Measurements from ENCODE around the gene PIGK. TPM values are rescaled to one million over a fixed set of nuclear protein-coding genes. Genes with fewer than 3 reads are reported as not detected.

Gene PIGK
- total and polyA plus RNA-seq, 2 of the 4 experiments (the other 2 are of a cell fraction) = 15.6 to 21.2 TPM

DNA sequence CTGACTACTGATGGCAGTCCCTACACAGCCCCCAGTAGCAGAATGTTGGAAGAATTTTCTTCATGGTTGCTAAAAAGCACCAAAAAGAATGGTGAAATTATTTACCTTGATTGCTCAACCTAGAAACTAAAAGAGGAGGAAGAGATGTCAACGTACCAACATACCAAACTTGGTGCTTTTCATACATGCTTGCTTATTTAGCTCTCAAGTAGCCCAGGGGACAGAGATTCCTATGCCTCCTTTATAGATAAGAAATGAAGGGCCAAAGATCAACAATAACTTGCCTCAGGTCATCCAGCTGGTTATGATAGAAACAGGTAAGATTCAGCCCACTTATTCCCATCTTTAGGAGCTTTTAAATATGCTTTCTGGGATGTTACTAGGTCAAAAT is 170.6 kb downstream of the PIGK start:
- intact Hi-C loops (cut with micrococcal nuclease) (no loop called here), dilution Hi-C loops (cut with HindIII; ENCODE audit: low sequenced_read_pairs, unreplicated experiment) (no loop called here), in situ Hi-C loops (cut with MboI; ENCODE audit: low sequenced_read_pairs) (no loop called here)
- no peak overlapping the region for H2BK15ac ChIP-seq (ENCODE audit: low read depth, low read length)
- no peak overlapping the region for H4K91ac ChIP-seq (ENCODE audit: insufficient read depth, low read depth, low read length)
- no peak overlapping the region for H2BK120ac ChIP-seq (ENCODE audit: low read depth, low read length)
- CTCF ChIA-PET = no interaction called here
- H3K9me3 ChIP-seq (ENCODE audit: control insufficient read depth, insufficient read depth, low read length) = no peaks in the 10 kb centered on the region
- no peak overlapping the region for H2BK20ac ChIP-seq (ENCODE audit: low read depth, low read length)
- no peak overlapping the region for H2AK5ac ChIP-seq (ENCODE audit: low read depth, low read length)
- H3K4ac ChIP-seq (ENCODE audit: low read depth, low read length) = no peak overlapping the region
- H3K56ac ChIP-seq (ENCODE audit: extremely low read depth, insufficient read depth, low read length) = no peak overlapping the region
- no TSS peak for BruUV-seq (replicated peaks)
- H3K9me1 ChIP-seq (ENCODE audit: insufficient read depth, low read length) = no peaks in the 10 kb centered on the region
- no peak overlapping the region for H2AK9ac ChIP-seq (replicated peaks; ENCODE audit: low read depth, low read length, poor library complexity)
- H3K79me1 ChIP-seq (ENCODE audit: low read depth in 1 of 2, low read length in 2 of 2) = no peaks in the 10 kb centered on the region
- H3K36me3 ChIP-seq (ENCODE audit: control insufficient read depth, insufficient read depth, low read length) = no peaks in the 10 kb centered on the region
- no peak for DNase-seq
- POLR2A ChIA-PET (ENCODE audit: unreplicated experiment) = no interaction called here
- no peak overlapping the region for H3K9ac ChIP-seq (ENCODE audit: low read depth, low read length)
- H3K27me3 ChIP-seq (ENCODE audit: control insufficient read depth, insufficient read depth, low read length) = peaks cover 3% of the 10 kb centered on the region
- no peak overlapping the region for H3K4me2 ChIP-seq (ENCODE audit: low read depth, low read length)
- no peak overlapping the region for H3K4me3 ChIP-seq (ENCODE audit: insufficient read depth, low read depth, low read length)
- TF ChIP-seq CEBPB (IDR thresholded peaks at IDR 0.05; ENCODE audit: low read depth, low read length) (0 out of 2 replicates have a peak, but pooled peaks have one; percentile 4), RCOR1 (IDR thresholded peaks at IDR 0.05; ENCODE audit: insufficient replicate concordance, low read length) (no peak), BHLHE40 (IDR thresholded peaks at IDR 0.05; ENCODE audit: low read depth, low read length) (no peak)
- H3K18ac ChIP-seq (ENCODE audit: low read depth, low read length) = no peak overlapping the region
- H3K14ac ChIP-seq (replicated peaks; ENCODE audit: low read depth, low read length) = no peak overlapping the region
- no peak overlapping the region for H4K5ac ChIP-seq (ENCODE audit: low read depth, low read length)
- H4K20me1 ChIP-seq (ENCODE audit: insufficient read depth, low read length) = no peaks in the 10 kb centered on the region
- no peaks in the 10 kb centered on the region for H3K4me1 ChIP-seq (ENCODE audit: control insufficient read depth, insufficient read depth, low read length)
- H3K27ac ChIP-seq (ENCODE audit: insufficient read depth, low read length) = no peak overlapping the region
- no peak overlapping the region for H3K23ac ChIP-seq (ENCODE audit: low read depth, low read length)
- H2BK5ac ChIP-seq (ENCODE audit: low read depth, low read length, poor library complexity, severe bottlenecking) = no peak overlapping the region
- no CpG with 5 or more reads among the region's 1 CpG for WGBS, 2 experiments (ENCODE audit: extremely low coverage in 2 of 2, insufficient read length in 1 of 2)
- no peak for ATAC-seq (ENCODE audit: low read depth)
- no peak overlapping the region for H2AFZ ChIP-seq (replicated peaks; ENCODE audit: low read length, poor library complexity)
- no peak overlapping the region for H4K8ac ChIP-seq (ENCODE audit: low read depth in 2 of 2, low read length in 2 of 2)

Measured in IMR-90 (cell line).